ENCODE data around the gene JADE2. TPM values are rescaled to one million over a fixed set of nuclear protein-coding genes. Genes with fewer than 3 reads are reported as not detected.
A peak's percentile ranks its signal among the peaks of the same experiment; 100 is the strongest.

Gene JADE2
- total and polyA plus RNA-seq, 4 donors, result 3.9 to 11.4 (median 5.5) TPM

DNA sequence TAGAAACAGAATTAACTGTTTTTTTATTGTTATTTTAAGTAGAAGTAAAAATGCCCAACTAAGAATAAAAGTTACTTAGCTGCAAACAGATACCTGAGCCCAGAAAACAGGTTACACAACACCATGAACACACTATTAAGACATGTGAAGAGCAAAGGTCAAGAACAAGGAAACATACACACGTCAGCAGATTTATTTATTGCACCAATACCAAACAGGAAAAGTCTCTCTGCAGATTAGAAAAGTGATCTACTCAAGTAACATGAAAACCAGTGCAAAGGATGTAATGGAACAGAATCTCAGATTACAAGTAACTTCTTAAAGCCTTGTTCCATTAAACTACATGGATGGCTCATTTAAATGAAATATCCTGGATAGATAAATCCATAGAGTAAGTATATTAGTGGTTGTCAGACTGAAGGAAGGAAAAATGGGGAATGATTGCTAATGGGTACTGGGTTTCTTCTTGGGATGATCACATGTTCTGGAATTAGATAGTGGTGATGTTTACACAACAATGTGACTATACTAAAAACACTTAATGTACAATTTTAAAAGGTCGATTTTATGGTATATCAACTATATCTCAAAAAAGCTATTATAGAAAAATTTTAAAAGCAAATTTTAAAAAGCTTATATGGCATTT is 101.0 kb downstream of the JADE2 start:
- TF ChIP-seq YY1 (IDR thresholded peaks at IDR 0.05) (peak; percentile 57), ATF3 (IDR thresholded peaks at IDR 0.05) (no peak), NR2F2 (IDR thresholded peaks at IDR 0.05) (peak; percentile 89), CTCF (IDR thresholded peaks at IDR 0.05; ENCODE audit: low read depth, low read length, missing input control) (no peak), JUND (IDR thresholded peaks at IDR 0.05) (peak; percentile 69 to 72), HNF4G (IDR thresholded peaks at IDR 0.05) (peak; percentile 77), FOXA1 (IDR thresholded peaks at IDR 0.05) (peak; percentile 9), FOXA2 (IDR thresholded peaks at IDR 0.05) (no peak), RXRA (IDR thresholded peaks at IDR 0.05) (peak; percentile 67 to 82), ZBTB33 (IDR thresholded peaks at IDR 0.05) (peak; percentile 38), HNF4A (conservative IDR thresholded peaks at IDR 0.05) (peak; percentile 86 to 90), SP1 (IDR thresholded peaks at IDR 0.05) (peak; percentile 72), GABPA (IDR thresholded peaks at IDR 0.05 in 1 of 2, conservative IDR thresholded peaks at IDR 0.05 in 1 of 2) (peak in 1 of 2 donors; percentile 70), EGR1 (IDR thresholded peaks at IDR 0.05; ENCODE audit: low read depth in 2 of 2) (no peak), RAD21 (IDR thresholded peaks at IDR 0.05) (peak; percentile 26 to 34), TAF1 (conservative IDR thresholded peaks at IDR 0.05) (no peak)
- TF ChIP-seq, protein P1, sequence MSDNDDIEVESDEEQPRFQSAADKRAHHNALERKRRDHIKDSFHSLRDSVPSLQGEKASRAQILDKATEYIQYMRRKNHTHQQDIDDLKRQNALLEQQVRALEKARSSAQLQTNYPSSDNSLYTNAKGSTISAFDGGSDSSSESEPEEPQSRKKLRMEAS (IDR thresholded peaks at IDR 0.05), result peak; percentile 51
- TF ChIP-seq, protein P2, sequence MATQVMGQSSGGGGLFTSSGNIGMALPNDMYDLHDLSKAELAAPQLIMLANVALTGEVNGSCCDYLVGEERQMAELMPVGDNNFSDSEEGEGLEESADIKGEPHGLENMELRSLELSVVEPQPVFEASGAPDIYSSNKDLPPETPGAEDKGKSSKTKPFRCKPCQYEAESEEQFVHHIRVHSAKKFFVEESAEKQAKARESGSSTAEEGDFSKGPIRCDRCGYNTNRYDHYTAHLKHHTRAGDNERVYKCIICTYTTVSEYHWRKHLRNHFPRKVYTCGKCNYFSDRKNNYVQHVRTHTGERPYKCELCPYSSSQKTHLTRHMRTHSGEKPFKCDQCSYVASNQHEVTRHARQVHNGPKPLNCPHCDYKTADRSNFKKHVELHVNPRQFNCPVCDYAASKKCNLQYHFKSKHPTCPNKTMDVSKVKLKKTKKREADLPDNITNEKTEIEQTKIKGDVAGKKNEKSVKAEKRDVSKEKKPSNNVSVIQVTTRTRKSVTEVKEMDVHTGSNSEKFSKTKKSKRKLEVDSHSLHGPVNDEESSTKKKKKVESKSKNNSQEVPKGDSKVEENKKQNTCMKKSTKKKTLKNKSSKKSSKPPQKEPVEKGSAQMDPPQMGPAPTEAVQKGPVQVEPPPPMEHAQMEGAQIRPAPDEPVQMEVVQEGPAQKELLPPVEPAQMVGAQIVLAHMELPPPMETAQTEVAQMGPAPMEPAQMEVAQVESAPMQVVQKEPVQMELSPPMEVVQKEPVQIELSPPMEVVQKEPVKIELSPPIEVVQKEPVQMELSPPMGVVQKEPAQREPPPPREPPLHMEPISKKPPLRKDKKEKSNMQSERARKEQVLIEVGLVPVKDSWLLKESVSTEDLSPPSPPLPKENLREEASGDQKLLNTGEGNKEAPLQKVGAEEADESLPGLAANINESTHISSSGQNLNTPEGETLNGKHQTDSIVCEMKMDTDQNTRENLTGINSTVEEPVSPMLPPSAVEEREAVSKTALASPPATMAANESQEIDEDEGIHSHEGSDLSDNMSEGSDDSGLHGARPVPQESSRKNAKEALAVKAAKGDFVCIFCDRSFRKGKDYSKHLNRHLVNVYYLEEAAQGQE (IDR thresholded peaks at IDR 0.05), result peak; percentile 56
- Histone ChIP-seq H3K4me1 (ENCODE audit: control insufficient read depth in 4 of 4, insufficient read depth in 4 of 4, low read length in 3 of 4) (peaks cover 16 to 42% (median 17%) of the 10 kb centered on the region in 4 donors), H3K36me3 (ENCODE audit: control insufficient read depth in 4 of 4, insufficient read depth in 3 of 4, low read depth in 1 of 4, low read length in 3 of 4) (peaks cover 2 to 8% (median 4%) of the 10 kb centered on the region in 4 donors), H3K27ac (ENCODE audit: low read depth in 1 of 2, low read length in 2 of 2) (peak overlapping the region; percentile 90 to 96), H3K9ac (ENCODE audit: low read depth in 1 of 2, low read length in 2 of 2) (peak overlapping the region in 1 of 2 donors; percentile 86), H3K9me3 (ENCODE audit: control insufficient read depth in 4 of 4, low read length in 3 of 4) (no peaks in the 10 kb centered on the region), H3K4me3 (ENCODE audit: low read depth in 1 of 3, low read length in 3 of 3) (peak overlapping the region in 1 of 3 donors; percentile 26), H3K27me3 (ENCODE audit: control insufficient read depth in 4 of 4, insufficient read depth in 4 of 4, low read length in 3 of 4) (no peaks in the 10 kb centered on the region)
- no peak for DNase-seq (ENCODE audit: low spot score)
- WGBS, result 42% methylated on average over 2 of the region's 2 CpGs

Small RNA genes within 50 kb of the gene (small RNA-seq; reads per million reads assigned to genes)
- gene RN7SL541P (not detected), gene RNU6-456P (not detected)

Other genes starting within 250 kb of the JADE2 start
- gene CDKL3, start 158.5 kb upstream of the JADE2 start, total RNA-seq, result under 1 TPM; 0.05 to 0.25 TPM
- gene CDKL3, start 158.5 kb upstream of the JADE2 start, polyA plus RNA-seq, result under 1 TPM; 0.29 to 0.50 TPM
- 10 to 100 TPM; 20.1 to 40.6 TPM for gene UBE2B, start 154.1 kb upstream of the JADE2 start, total RNA-seq
- gene UBE2B, start 154.1 kb upstream of the JADE2 start, polyA plus RNA-seq, result 10 to 100 TPM; 21.5 to 91.6 TPM
- 10 to 100 TPM in 1 of 2 donors, 1 to 10 TPM in 1; 7.8 to 10.8 TPM for gene CDKN2AIPNL, start 113.8 kb upstream of the JADE2 start, total RNA-seq
- 10 to 100 TPM in 1 of 2 donors, 1 to 10 TPM in 1; 7.2 to 13.3 TPM for gene CDKN2AIPNL, start 113.8 kb upstream of the JADE2 start, polyA plus RNA-seq
- 100 to 1,000 TPM in 1 of 2 donors, 10 to 100 TPM in 1; 36.6 to 212 TPM for gene SAR1B, start 107.2 kb downstream of the JADE2 start, total RNA-seq
- gene SAR1B, start 107.2 kb downstream of the JADE2 start, polyA plus RNA-seq, result 100 to 1,000 TPM in 1 of 2 donors, 10 to 100 TPM in 1; 75.5 to 116 TPM
- 10 to 100 TPM; 21.0 to 46.6 TPM for gene SEC24A, start 123.1 kb downstream of the JADE2 start, total RNA-seq
- 10 to 100 TPM; 10.1 to 16.7 TPM for gene SEC24A, start 123.1 kb downstream of the JADE2 start, polyA plus RNA-seq
- gene CAMLG, start 212.9 kb downstream of the JADE2 start, total RNA-seq, result 1 to 10 TPM; 5.2 to 9.2 TPM
- 10 to 100 TPM; 10.3 to 17.0 TPM for gene CAMLG, start 212.9 kb downstream of the JADE2 start, polyA plus RNA-seq
- 10 to 100 TPM; 16.3 to 24.3 TPM for gene DDX46, start 233.1 kb downstream of the JADE2 start, total RNA-seq
- gene DDX46, start 233.1 kb downstream of the JADE2 start, polyA plus RNA-seq, result 10 to 100 TPM; 11.2 to 15.7 TPM

Measured in liver (tissue), 10 donors.